Measurements from ENCODE around the gene SPON1. TPM values are rescaled to one million over a fixed set of nuclear protein-coding genes. Genes with fewer than 3 reads are reported as not detected.

Gene SPON1
- total and polyA plus RNA-seq, 2 experiments from 2014 or later, result 2.4 to 5.4 TPM

DNA sequence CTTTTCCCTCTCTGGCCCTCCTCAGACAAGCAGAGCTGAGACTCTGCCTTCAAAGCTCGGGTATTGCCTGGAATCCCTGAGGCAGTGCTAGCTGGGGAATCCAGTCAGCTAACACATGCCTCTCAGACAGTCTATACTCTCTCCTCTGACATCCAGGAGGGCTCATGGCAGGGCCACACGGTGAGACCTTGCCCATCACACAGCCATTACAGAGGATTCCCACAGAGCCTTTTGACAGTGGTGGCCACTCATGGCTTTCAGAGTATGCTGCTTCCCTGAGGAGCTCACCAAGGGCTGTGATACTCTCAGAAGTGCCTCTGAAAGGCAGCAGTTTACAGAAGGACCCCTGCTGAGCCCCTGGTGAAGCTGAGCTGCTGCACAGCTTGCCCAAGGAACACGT, 231.1 kb downstream of the SPON1 start:
- Histone ChIP-seq H3K36me3 (ENCODE audit: low read depth) (no peaks in the 10 kb centered on the region), H3K9me3 (ENCODE audit: low read depth) (no peaks in the 10 kb centered on the region), H2AFZ (no peak overlapping the region), H3K27me3 (replicated peaks; ENCODE audit: insufficient read depth) (0 out of 2 replicates have a peak, but pooled peaks cover 6% of the 10 kb centered on the region), H3K79me2 (ENCODE audit: insufficient read depth) (no peaks in the 10 kb centered on the region), H3K4me3 (no peak overlapping the region), H3K27ac (no peak overlapping the region), H4K20me1 (ENCODE audit: insufficient read depth) (no peaks in the 10 kb centered on the region), H3K9ac (no peak overlapping the region), H3K4me1 (ENCODE audit: insufficient read depth) (no peaks in the 10 kb centered on the region), H3K9me2 (ENCODE audit: insufficient read depth) (no peaks in the 10 kb centered on the region), H3K4me2 (ENCODE audit: unreplicated experiment) (no peak overlapping the region), H3F3A (ENCODE audit: insufficient read depth) (no peaks in the 10 kb centered on the region)
- in situ Hi-C loops (cut with MboI), result no loop called here
- 22 to 49% methylated on average over 3 of the region's 3 CpGs for WGBS, 2 experiments (ENCODE audit: low coverage in 1 of 2, low lambda C conversion rate in 2 of 2, missing lambda C conversion rate in 2 of 2)
- no peak for DNase-seq
- no peak for TF ChIP-seq EZH2 (IDR thresholded peaks at IDR 0.05; ENCODE audit: insufficient read depth, poor library complexity, severe bottlenecking)
- TF ChIP-seq EZH2phosphoT487 (IDR thresholded peaks at IDR 0.05; ENCODE audit: insufficient read depth, low read depth), result no peak

- in situ Hi-C loops (cut with MboI), result no loop called here
- no peaks in the 10 kb centered on the region for H3K4me1 ChIP-seq (ENCODE audit: insufficient read depth)
- TF ChIP-seq EZH2phosphoT487 (IDR thresholded peaks at IDR 0.05; ENCODE audit: insufficient read depth, low read depth), result no peak
- TF ChIP-seq EZH2 (IDR thresholded peaks at IDR 0.05; ENCODE audit: insufficient read depth, poor library complexity, severe bottlenecking), result no peak
- no peaks in the 10 kb centered on the region for H3K79me2 ChIP-seq (ENCODE audit: insufficient read depth)
- no peaks in the 10 kb centered on the region for H3F3A ChIP-seq (ENCODE audit: insufficient read depth)
- H3K9me2 ChIP-seq (ENCODE audit: insufficient read depth), result no peaks in the 10 kb centered on the region
- no peak overlapping the region for H3K9ac ChIP-seq
- H3K9me3 ChIP-seq (ENCODE audit: low read depth), result no peaks in the 10 kb centered on the region
- DNase-seq, result no peak
- H3K27ac ChIP-seq, result no peak overlapping the region
- no peak overlapping the region for H3K4me3 ChIP-seq
- H2AFZ ChIP-seq, result no peak overlapping the region
- H4K20me1 ChIP-seq (ENCODE audit: insufficient read depth), result no peaks in the 10 kb centered on the region
- H3K4me2 ChIP-seq (ENCODE audit: unreplicated experiment), result no peak overlapping the region
- H3K27me3 ChIP-seq (replicated peaks; ENCODE audit: insufficient read depth), result no peaks in the 10 kb centered on the region; the same call in 1 of the 2 replicates
- WGBS, 2 experiments (ENCODE audit: low coverage in 1 of 2, low lambda C conversion rate in 2 of 2, missing lambda C conversion rate in 2 of 2), result 47 to 50% methylated on average over 15 of the region's 15 CpGs
- H3K36me3 ChIP-seq (ENCODE audit: low read depth), result no peaks in the 10 kb centered on the region
These were observed 240.0 kb downstream of the SPON1 start for GRCh38 chr11:14202251-14203196.

- H3K4me1 ChIP-seq (ENCODE audit: insufficient read depth), result no peaks in the 10 kb centered on the region
- H3K4me3 ChIP-seq, result no peak overlapping the region
- H3K27ac ChIP-seq, result no peak overlapping the region
- no peaks in the 10 kb centered on the region for H3K36me3 ChIP-seq (ENCODE audit: low read depth)
- no peaks in the 10 kb centered on the region for H3F3A ChIP-seq (ENCODE audit: insufficient read depth)
- no peak overlapping the region for H3K9ac ChIP-seq
- no peak overlapping the region for H2AFZ ChIP-seq
- no peaks in the 10 kb centered on the region for H4K20me1 ChIP-seq (ENCODE audit: insufficient read depth)
- no peak overlapping the region for H3K4me2 ChIP-seq (ENCODE audit: unreplicated experiment)
- 49 to 51% methylated on average over 4 of the region's 4 CpGs for WGBS, 2 experiments (ENCODE audit: low coverage in 1 of 2, low lambda C conversion rate in 2 of 2, missing lambda C conversion rate in 2 of 2)
- DNase-seq, result no peak
- H3K9me3 ChIP-seq (ENCODE audit: low read depth), result no peaks in the 10 kb centered on the region
- no peaks in the 10 kb centered on the region for H3K9me2 ChIP-seq (ENCODE audit: insufficient read depth)
- in situ Hi-C loops (cut with MboI), result no loop called here
- TF ChIP-seq EZH2phosphoT487 (IDR thresholded peaks at IDR 0.05; ENCODE audit: insufficient read depth, low read depth) (no peak), EZH2 (IDR thresholded peaks at IDR 0.05; ENCODE audit: insufficient read depth, poor library complexity, severe bottlenecking) (no peak)
- H3K79me2 ChIP-seq (ENCODE audit: insufficient read depth), result no peaks in the 10 kb centered on the region
- no peaks in the 10 kb centered on the region; the same call in 1 of the 2 replicates for H3K27me3 ChIP-seq (replicated peaks; ENCODE audit: insufficient read depth)
These were observed 240.8 kb downstream of the SPON1 start for GRCh38 chr11:14203321-14203720.

GRCh38 chr11:14212986-14213385, 250.5 kb downstream of the SPON1 start:
- Histone ChIP-seq H3K4me1 (ENCODE audit: insufficient read depth) (no peaks in the 10 kb centered on the region), H4K20me1 (ENCODE audit: insufficient read depth) (no peaks in the 10 kb centered on the region), H3K4me2 (ENCODE audit: unreplicated experiment) (no peak overlapping the region), H3K9me2 (ENCODE audit: insufficient read depth) (no peaks in the 10 kb centered on the region), H3K9ac (no peak overlapping the region), H3K27ac (no peak overlapping the region), H2AFZ (no peak overlapping the region), H3K36me3 (ENCODE audit: low read depth) (no peaks in the 10 kb centered on the region), H3K9me3 (ENCODE audit: low read depth) (no peaks in the 10 kb centered on the region), H3K27me3 (replicated peaks; ENCODE audit: insufficient read depth) (0 out of 2 replicates have a peak, but pooled peaks cover 5% of the 10 kb centered on the region), H3K4me3 (no peak overlapping the region), H3F3A (ENCODE audit: insufficient read depth) (no peaks in the 10 kb centered on the region), H3K79me2 (ENCODE audit: insufficient read depth) (no peaks in the 10 kb centered on the region)
- in situ Hi-C loops (cut with MboI), result no loop called here
- DNase-seq, result no peak
- no peak for TF ChIP-seq EZH2 (IDR thresholded peaks at IDR 0.05; ENCODE audit: insufficient read depth, poor library complexity, severe bottlenecking)
- TF ChIP-seq EZH2phosphoT487 (IDR thresholded peaks at IDR 0.05; ENCODE audit: insufficient read depth, low read depth), result no peak

All from GM23248 (cell line).